NCI-H128 (cell line): ENCODE data around the gene PCSK2.

Experiments
- DNase-seq: peaks from one replicate; lab custom pipeline; 2025; ENCODE audit not compliant: unreplicated experiment; lab: John Stamatoyannopoulos, UW

PCSK2 gene

GRCh38 chr20:17248224-17248623 lies 21.4 kb downstream of the PCSK2 start:
- no peak for DNase-seq

DNA sequence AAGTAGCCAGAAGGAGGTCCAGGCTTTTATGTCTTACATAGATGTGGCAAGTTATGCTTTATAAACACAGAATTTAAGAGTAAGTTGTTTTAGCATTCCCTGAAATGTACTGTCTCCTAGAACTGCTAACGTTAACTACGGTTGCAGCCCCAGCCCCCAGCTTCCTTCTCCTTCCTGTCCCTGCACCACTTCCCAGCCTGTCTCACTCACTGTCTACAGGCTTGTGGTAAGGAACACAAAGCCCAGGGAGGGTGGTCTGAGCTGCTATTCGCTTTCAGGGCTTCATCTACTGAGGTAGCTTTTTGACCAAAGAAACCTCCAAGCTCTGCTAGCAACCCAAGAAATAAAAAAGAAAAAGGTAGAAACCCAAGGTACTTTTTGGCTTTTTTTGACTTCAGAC lies 35.9 kb downstream of the PCSK2 start:
- no peak for DNase-seq

- no peak for DNase-seq
Measured at GRCh38 chr20:17273717-17274116, 46.9 kb downstream of the PCSK2 start.

GRCh38 chr20:17276101-17276500 lies 49.3 kb downstream of the PCSK2 start:
- DNase-seq = no peak

DNA sequence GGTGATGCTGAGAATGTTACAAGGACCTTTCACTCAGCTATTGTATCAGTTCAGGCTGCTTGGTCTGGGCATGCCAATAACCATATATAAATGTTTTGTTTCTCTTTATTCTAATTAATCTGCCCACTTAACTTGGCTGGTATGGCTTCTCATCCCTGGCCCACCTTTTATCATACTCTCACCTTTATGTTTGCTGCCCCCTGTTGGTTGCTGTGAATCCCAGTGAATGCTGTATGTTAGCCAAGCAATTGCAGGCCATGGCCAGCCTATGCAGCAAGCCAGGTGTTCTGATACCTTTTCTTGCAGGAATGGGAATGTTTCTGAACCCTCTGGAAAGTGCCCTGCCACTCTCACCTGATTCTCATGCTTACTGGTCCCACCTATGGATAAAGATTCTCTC lies 54.6 kb downstream of the PCSK2 start:
- DNase-seq = no peak

DNA sequence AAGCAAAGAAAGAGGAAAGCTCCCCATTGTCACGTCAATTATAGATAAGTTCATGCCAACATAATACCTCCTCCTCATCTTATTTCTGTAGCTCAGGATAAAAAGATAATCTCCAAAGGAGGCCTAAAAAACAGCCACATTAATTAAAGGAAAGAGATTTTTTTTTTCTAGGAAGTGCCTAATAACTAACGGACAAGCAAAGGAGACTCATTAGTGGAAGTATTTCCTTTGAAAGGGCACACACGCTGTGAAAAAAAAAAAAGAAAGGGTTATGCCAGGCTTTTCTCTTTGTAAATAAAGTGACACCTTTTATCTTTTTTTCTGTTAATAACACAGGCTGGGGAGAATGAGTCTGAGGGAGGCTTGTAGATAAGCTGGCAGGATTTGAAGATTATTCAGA lies 55.7 kb downstream of the PCSK2 start:
- DNase-seq = no peak

- DNase-seq = no peak
Measured at GRCh38 chr20:17287503-17287902, 60.7 kb downstream of the PCSK2 start.

DNA sequence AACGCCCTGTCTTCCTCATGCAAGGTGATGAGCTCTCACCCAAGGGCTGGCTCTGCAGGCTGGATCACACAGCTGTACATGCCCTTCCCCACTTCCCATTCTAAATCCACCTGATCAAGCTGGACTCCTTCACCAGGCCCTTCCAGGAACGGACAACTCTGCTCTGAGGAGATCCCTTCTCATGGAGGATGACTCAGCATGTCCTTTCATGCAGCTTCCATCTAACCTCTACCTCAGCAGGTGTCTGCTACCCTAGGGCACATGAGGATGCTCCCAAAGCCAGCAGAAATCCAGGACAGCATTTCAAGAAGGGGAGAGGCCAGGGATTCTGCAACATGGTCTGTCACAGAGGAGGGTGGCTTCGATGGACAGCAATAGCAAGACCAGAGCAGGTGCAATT lies 61.2 kb downstream of the PCSK2 start:
- no peak for DNase-seq

GRCh38 chr20:17295151-17295726 lies 68.4 kb downstream of the PCSK2 start:
- no peak for DNase-seq

GRCh38 chr20:17295991-17296390 lies 69.2 kb downstream of the PCSK2 start:
- no peak for DNase-seq

DNA sequence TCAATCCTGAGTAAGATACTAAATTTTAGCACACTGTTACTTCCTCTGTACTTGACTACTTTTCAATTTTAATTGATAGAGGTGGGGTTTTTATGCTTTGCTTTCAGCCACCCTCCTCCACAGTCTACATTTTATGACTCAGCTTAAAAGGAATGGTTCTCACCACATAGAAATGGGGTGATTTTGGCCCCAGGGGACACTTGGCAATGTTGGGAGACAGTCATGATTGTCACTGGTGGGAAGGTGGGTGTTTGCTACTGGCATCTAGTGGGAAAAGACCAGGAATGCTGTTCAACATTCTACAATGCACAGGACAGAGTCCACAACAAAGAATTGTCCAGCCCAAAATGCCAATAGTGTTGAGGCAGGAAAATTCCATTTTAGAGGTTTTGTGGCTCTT lies 71.3 kb downstream of the PCSK2 start:
- DNase-seq = no peak

DNA sequence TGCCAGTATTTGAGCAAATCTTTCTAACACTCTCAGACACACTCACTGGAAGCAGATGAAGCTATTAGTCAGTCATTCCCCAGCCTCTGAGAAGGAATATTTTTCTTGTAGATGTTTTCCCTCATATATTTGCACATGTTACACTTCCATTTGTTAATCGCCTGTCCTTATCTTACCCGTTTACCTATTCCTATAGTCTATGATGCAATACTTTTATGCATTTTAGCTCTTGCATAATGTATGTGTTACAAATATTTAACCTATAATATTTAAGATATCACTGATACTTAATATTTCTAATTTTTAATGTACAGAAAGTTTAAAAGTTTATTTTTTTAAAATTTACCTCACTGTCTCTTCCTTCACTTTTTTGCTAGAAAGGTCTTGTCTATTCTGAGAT lies 71.9 kb downstream of the PCSK2 start:
- DNase-seq = no peak

- DNase-seq = no peak
Measured at GRCh38 chr20:17300113-17300512, 73.3 kb downstream of the PCSK2 start.

DNA sequence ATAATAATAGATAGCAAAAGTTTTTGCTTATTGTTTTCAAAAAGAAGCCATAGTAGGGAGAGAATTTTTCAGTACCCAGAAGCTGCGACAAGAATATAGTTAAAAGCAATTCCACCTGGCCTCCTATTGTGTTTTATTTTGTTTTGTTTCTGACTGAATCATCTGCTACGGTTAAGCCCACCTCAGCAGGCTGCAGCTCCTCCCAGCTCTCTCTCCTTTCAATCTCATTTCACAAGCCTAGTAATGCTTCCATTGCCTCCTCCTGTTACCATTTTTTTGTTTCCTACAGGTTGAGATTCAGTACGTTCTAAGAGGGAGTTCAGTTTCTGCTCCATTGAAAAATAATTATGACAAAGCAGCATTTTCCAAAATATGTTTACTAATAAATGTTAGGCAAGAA lies 77.9 kb downstream of the PCSK2 start:
- no peak for DNase-seq

DNA sequence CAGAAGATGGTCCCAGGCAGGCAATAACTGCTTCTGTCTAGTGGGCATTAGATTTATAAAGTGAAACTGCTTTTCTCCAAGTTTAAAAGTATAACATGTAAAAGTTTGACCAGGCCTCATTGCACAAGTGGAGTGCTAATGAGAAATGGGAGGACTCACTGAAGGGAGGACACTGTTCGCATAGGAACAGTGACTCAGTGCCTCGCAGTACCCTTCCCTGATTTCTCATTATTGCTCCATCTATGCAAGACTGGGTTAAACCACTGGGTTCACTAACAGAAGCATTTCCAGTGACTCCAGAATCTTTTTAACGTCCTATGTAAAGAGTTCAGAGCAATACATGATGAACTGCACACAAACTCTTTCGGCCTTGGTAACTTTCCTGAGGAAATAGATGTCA lies 79.6 kb downstream of the PCSK2 start:
- no peak for DNase-seq

DNA sequence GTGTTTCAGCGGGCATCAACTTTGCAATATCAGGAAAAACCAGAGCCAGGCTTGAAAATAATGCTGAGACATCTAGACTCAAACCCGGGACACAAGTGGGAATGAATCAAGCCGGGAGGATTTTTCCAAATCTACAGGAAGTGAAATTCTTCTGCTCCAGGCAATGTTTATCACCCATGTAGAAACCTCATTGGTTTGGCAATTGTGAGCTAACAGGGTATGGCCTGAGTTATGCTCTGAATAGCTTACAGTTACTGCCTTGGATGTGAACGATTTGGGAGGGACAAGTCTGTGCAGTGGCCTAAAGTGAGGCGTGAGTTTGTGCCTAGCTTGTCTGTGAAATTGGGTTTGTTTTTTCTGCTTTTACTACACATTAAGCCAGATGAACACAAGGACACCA lies 87.4 kb downstream of the PCSK2 start:
- DNase-seq = no peak

GRCh38 chr20:17315407-17316231 lies 88.8 kb downstream of the PCSK2 start:
- DNase-seq = no peak

DNA sequence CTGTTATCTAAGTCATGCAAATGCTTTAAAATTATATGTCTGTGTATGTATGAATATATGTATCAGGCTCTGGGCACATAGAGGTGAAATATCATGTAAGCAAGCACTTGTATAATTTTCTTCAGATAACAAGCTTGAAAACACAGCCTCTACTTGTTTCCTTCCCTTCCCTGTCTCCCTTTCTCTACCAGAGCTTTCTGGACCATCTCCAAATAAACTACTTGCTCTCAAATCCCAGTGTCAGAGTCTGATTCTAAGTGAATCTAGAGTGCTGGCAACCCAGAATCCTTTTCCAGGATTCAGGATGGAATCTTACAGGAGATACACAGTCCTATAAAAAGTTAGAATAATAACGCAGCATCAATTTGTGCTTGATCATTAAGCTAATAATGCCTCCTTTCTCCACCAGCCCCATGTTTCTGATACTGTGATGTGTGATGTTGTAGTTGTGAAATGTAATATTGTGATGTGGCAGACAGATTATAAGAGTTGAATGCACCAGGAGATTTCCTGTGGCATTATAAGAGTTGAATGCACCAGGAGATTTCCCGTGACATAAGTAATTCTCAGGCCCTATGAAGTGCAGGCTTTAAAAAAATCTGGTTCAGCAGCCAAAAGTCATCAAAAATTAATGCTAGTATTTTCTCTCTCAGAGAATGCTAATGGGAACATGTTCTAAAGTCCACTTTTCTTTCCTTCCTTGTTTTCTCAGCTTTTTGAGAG lies 89.6 kb downstream of the PCSK2 start:
- no peak for DNase-seq

DNA sequence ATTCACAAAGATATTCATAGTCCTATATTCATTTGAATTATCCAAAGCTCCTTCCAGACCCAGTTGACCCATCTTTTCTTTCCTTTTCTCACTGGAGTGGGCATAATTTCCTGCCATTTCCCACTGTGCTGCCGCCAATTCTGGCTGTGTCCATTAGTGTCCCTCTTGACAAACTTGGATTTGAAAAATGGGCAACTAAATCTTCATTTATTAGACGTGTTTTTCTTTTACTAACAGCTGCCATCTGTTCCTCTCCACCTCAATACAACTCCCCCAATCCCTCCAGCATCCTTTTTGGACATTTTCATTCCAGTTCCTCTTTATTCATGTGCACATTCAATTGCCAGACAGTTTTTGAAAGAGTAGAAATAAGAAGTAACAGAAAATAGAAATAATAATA lies 90.5 kb downstream of the PCSK2 start:
- DNase-seq = no peak

GRCh38 chr20:17320456-17320855 lies 93.6 kb downstream of the PCSK2 start:
- DNase-seq = no peak

DNA sequence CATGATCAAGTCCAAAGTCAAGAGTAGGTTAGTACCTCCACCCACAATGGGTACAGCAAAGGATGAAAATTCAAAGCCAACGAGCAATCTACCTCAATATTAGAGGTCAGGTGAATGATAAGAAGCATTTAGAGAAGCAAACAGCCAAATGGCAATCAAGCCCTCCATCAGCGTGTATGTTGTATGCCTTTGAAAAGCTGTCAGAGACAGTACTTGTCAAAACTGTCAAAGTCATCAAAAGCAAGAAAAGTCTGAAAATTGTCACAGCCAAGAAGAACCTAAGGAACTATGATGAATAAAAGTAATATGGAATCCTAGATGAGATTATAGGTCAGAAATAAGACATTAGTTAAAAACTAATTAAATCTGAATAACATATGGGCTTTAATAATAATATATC lies 99.3 kb downstream of the PCSK2 start:
- no peak for DNase-seq
